Upper lobe of right lung (tissue), 1 donor: ENCODE results near the gene KRT37. TPM values are rescaled to one million over a fixed set of nuclear protein-coding genes. Genes with fewer than 3 reads are reported as not detected.

Experiments used
- ATAC-seq: fragments of 200-7000 bp; cut with Tn5 transposase; one replicate; pipeline ENCODE4 v1.9.1; 2020; ENCODE audit warnings: mild to moderate bottlenecking, moderate library complexity
- DNase-seq: peaks from one replicate; pipeline ENCODE4 v3.0.0-alpha.2; 2020
- H3K27ac ChIP-seq: fragments of 200-600 bp; one replicate; pipeline ENCODE4 v1.8.0; 2022
- H3K27me3 ChIP-seq: fragments of 200-600 bp; one replicate; pipeline ENCODE4 v1.8.0; 2022; ENCODE audit warnings: mild to moderate bottlenecking
- H3K36me3 ChIP-seq: fragments of 200-600 bp; one replicate; pipeline ENCODE4 v1.8.0; 2022
- H3K4me1 ChIP-seq: fragments of 200-600 bp; one replicate; pipeline ENCODE4 v1.8.0; 2022
- H3K4me3 ChIP-seq: fragments of 200-600 bp; one replicate; pipeline ENCODE4 v1.8.0; 2022; ENCODE audit warnings: mild to moderate bottlenecking
- H3K9me3 ChIP-seq: fragments of 200-600 bp; one replicate; pipeline ENCODE4 v1.8.0; 2022
- intact Hi-C: fragments of 100-400 bp; cut with DNase I; formaldehyde crosslinking; loops from one replicate; pipeline ENCODE4 v1.11.0; 2022
- total RNA-seq: library from RNA; stranded (reverse); fragmentation: NEBNext Ultra II Directional; extraction: Animal tissue kit (Norgen Biotek cat#: 25700); gene quantifications from one replicate; pipeline ENCODE4 v1.2.1, GENCODE V29; 2021
- TF ChIP-seq, protein P1 (sequence below): fragments of 200-600 bp; IDR thresholded peaks from one replicate; pipeline ENCODE4 v1.8.0; 2022; ENCODE audit warnings: antibody characterized with exemption
- donor health status: DM: no; HTN: yes; CAD: no; lungs with severe emphysema.

The KRT37 gene
- total RNA-seq, 1 donor from 2014 or later = not detected

DNA sequence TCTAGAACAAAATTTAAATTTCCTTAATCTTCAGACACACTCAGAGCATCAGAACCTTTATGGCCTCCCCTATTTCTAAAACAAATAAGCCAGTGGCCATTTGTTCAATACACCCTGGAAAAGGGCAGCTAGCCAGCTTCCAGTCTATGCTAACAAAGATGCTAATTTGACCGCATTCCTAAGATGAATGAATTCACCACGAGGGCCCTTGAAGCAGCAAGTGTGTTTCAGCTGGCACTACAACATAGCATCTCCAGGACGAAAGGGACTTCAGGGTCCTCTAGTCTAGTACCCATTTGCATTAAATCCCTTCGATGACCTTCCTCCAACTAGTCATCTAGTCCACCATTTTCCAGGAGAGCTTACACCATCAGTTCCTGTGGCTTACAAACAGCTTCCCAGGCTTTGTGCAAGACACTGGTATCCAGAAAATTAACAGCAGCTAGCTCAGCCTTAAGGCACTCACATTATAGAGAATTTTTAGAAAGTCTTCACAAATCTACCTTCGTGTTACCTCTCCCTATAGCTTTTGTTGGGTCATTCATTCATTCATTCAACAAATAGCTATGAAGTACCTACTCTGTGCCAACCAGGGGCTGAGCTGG is 10.9 kb downstream of the KRT37 start:
- H3K9me3 ChIP-seq = no peaks in the 10 kb centered on the region
- peak; percentile 77 for ATAC-seq
- no peaks in the 10 kb centered on the region for H3K4me1 ChIP-seq
- H3K4me3 ChIP-seq = no peak overlapping the region
- TF ChIP-seq, protein P1, sequence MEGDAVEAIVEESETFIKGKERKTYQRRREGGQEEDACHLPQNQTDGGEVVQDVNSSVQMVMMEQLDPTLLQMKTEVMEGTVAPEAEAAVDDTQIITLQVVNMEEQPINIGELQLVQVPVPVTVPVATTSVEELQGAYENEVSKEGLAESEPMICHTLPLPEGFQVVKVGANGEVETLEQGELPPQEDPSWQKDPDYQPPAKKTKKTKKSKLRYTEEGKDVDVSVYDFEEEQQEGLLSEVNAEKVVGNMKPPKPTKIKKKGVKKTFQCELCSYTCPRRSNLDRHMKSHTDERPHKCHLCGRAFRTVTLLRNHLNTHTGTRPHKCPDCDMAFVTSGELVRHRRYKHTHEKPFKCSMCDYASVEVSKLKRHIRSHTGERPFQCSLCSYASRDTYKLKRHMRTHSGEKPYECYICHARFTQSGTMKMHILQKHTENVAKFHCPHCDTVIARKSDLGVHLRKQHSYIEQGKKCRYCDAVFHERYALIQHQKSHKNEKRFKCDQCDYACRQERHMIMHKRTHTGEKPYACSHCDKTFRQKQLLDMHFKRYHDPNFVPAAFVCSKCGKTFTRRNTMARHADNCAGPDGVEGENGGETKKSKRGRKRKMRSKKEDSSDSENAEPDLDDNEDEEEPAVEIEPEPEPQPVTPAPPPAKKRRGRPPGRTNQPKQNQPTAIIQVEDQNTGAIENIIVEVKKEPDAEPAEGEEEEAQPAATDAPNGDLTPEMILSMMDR = no peak
- H3K27me3 ChIP-seq = no peaks in the 10 kb centered on the region
- DNase-seq = no peak
- no peaks in the 10 kb centered on the region for H3K36me3 ChIP-seq
- intact Hi-C loops = no loop called here
- no peak overlapping the region for H3K27ac ChIP-seq

DNA sequence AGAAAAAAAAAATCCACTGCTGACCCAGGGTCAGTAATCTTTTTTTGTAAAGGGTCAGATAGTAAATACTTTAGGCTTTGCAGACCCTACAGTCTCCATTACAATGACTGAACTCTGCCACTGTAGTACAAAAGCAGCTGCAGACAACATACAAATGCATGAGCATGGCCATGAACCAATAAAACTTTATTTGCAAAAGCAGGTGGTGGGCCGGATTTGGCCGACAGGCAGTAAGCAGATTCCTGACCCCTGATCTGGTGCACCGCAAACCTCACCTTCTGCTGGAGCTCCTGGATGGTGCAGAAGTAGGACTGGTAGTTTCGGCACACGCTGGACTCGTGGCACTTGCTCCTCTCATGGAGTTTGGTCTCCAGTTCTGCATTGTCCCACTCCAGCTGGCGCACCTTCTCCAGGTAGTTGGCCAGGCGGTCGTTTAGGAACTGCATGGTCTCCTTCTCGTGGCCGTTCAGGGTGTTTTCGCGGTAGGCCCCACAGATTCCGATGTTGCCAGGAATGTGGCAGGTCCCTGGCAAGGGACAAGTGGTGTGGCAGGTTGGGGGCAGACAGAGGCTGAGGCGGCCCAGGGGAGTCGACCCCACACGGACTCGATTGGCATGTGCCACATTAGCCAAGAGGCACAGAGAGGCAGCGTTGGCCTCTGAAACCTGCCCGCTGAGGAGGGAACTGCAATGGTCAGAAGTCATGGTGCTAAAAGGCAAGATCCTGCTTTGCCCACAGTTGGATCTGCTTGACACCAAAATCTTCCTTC is 13.1 kb downstream of the KRT37 start:
- H3K9me3 ChIP-seq = no peaks in the 10 kb centered on the region
- H3K4me1 ChIP-seq = no peaks in the 10 kb centered on the region
- DNase-seq (no peak), ATAC-seq (no peak)
- no peak overlapping the region for H3K4me3 ChIP-seq
- TF ChIP-seq, protein P1 = no peak
- H3K27ac ChIP-seq = no peak overlapping the region
- H3K27me3 ChIP-seq = no peaks in the 10 kb centered on the region
- intact Hi-C loops = no loop called here
- H3K36me3 ChIP-seq = no peaks in the 10 kb centered on the region

DNA sequence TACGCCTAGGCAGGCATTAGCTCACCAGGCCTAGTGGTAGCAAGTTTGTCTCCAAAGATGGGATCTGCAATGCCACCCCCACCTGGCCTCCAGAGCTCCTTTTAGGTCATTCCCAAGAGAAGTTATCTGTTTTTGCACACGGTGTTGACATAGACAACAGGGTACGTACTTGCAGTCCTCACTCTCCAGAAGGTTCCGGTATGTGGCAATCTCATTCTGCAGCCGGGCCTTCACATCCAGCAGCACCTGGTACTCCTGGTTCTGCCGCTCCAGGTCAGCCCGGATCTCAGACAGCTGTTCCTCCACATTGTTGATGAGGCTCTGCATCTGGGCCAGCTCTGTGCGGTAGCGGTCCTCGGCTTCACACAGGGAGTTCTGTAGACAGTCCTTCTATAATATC is 17.2 kb downstream of the KRT37 start:
- Histone ChIP-seq H3K4me3 (no peak overlapping the region), H3K4me1 (no peaks in the 10 kb centered on the region), H3K36me3 (no peaks in the 10 kb centered on the region), H3K27ac (no peak overlapping the region), H3K9me3 (no peaks in the 10 kb centered on the region), H3K27me3 (no peaks in the 10 kb centered on the region)
- no peak for ATAC-seq
- TF ChIP-seq, protein P1 = no peak
- intact Hi-C loops = no loop called here
- DNase-seq = no peak

DNA sequence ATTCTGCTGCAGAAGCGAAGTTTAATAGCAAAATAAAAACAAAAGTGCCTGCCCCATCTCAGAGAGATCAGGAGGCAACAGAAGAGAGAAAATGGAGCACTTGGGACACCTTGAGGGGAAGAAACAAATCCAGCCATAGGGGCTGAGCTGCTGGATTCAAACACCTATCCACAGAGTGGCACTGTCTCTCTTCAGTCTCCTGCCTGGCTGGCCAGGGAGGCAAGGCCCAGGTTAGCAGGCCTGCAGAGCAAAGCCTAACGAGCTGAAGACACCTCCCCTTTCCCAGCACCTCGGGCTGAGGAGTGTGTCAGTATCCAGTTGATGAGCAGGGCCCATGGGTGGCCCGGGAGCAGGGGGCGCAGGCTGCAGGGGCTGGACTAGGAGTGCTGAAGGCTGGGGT is 18.2 kb downstream of the KRT37 start:
- Histone ChIP-seq H3K27me3 (no peaks in the 10 kb centered on the region), H3K36me3 (no peaks in the 10 kb centered on the region), H3K9me3 (no peaks in the 10 kb centered on the region), H3K27ac (no peak overlapping the region), H3K4me1 (no peaks in the 10 kb centered on the region), H3K4me3 (no peak overlapping the region)
- peak; percentile 55 for ATAC-seq
- DNase-seq = no peak
- TF ChIP-seq, protein P1 = no peak
- intact Hi-C loops = no loop called here

DNA sequence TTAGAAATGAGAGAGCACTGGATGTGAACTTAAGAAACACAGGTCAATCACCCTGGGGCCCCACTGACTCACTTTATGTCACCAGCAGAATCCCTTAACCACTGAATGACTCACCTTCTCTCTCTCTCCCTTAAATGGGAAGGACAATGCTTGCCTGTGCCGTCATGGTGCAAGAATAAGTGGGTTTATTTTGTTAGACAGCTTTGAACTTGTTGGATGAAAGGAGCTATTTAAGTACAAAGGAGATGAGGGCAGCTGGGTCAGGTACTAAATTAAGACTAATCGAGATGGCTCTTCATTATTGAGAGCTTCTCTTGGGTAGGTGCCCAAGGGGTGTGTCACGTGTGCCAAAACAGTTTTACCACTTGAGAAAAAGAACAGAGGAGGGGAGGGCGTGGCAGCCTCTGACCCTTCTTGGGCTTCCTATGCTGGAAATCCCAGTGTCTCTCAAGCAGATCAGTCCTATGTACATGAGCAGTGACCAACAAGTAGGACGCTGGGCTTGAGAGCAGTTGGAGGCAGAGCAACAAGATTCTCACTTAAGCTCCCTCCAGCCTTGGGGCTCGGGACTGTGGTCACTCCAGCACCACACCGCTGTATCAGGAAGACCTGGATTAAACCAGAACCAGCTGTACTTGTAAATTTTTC is 20.2 kb downstream of the KRT37 start:
- H3K4me3 ChIP-seq = no peak overlapping the region
- no peak overlapping the region for H3K27ac ChIP-seq
- TF ChIP-seq, protein P1 = no peak

More for the DNA sequence above, 20.2 kb downstream of the KRT37 start:
- Histone ChIP-seq H3K4me1 (no peaks in the 10 kb centered on the region), H3K36me3 (no peaks in the 10 kb centered on the region), H3K9me3 (no peaks in the 10 kb centered on the region), H3K27me3 (no peaks in the 10 kb centered on the region)
- intact Hi-C loops = no loop called here
- DNase-seq = no peak
- ATAC-seq = peak; percentile 33
